CD14-positive monocyte (primary cell): ENCODE data around the gene ZNF831. TPM values are rescaled to one million over a fixed set of nuclear protein-coding genes. Genes with fewer than 3 reads are reported as not detected.

ENCODE experiments used
- DNase-seq, 3 donors: peaks; one replicate each; pipeline ENCODE4 v3.0.0-alpha.2; 2011 to 2022
- H2AFZ ChIP-seq: 2 replicates; pipeline ENCODE4 v1.6.0; 2012; ENCODE audit warnings: mild to moderate bottlenecking, low read depth, low read length, inconsistent platforms; ENCODE audit not compliant: insufficient read depth, poor library complexity, severe bottlenecking
- H3K27ac ChIP-seq, 2 donors: 1 replicate in 1 of 2; 2 replicates in 1 of 2; pipeline ENCODE4 v1.5.1; 2012 to 2013; ENCODE audit warnings: low read length in 2 of 2, control low read depth in 1 of 2, inconsistent platforms in 1 of 2, low read depth in 1 of 2, mild to moderate bottlenecking in 1 of 2
- H3K27me3 ChIP-seq, 2 donors: one replicate each; pipeline versions ENCODE4 v1.6.0 to v1.6.1; 2011 to 2013; ENCODE audit warnings: low read length in 2 of 2; ENCODE audit not compliant: control insufficient read depth in 2 of 2, insufficient read depth in 2 of 2
- H3K36me3 ChIP-seq, 2 donors: replicated peaks in 1 of 2; 1 replicate in 1 of 2; 2 replicates in 1 of 2; pipeline versions ENCODE4 v1.5.1 to v1.6.1; 2012 to 2013; ENCODE audit warnings: low read length in 2 of 2, control low read depth in 1 of 2, inconsistent platforms in 1 of 2, mild to moderate bottlenecking in 1 of 2; ENCODE audit not compliant: insufficient read depth in 2 of 2, control insufficient read depth in 1 of 2
- H3K4me1 ChIP-seq, 2 donors: 1 replicate in 1 of 2; 2 replicates in 1 of 2; pipeline versions ENCODE4 v1.5.1 to v1.6.1; 2012 to 2013; ENCODE audit warnings: low read length in 2 of 2, control low read depth in 1 of 2, inconsistent platforms in 1 of 2, mild to moderate bottlenecking in 1 of 2, moderate library complexity in 1 of 2; ENCODE audit not compliant: insufficient read depth in 2 of 2, control insufficient read depth in 1 of 2
- H3K4me2 ChIP-seq: replicated peaks from 2 replicates; pipeline ENCODE3; 2012; ENCODE audit warnings: low read length, moderate library complexity, mild to moderate bottlenecking; ENCODE audit not compliant: poor library complexity, severe bottlenecking; ENCODE audit errors: extremely low read depth
- H3K4me3 ChIP-seq, 3 experiments: fragments of 200-600 bp in 1 of 3; sonication (generic) in 1 of 3; replicated peaks in 1 of 3; 1 replicate in 2 of 3; 2 replicates in 1 of 3; pipeline ENCODE4 v1.5.1; 2011 to 2013; ENCODE audit warnings: low read length in 3 of 3, mild to moderate bottlenecking in 3 of 3, control low read depth in 2 of 3, low read depth in 2 of 3, inconsistent platforms in 1 of 3, moderate library complexity in 1 of 3
- H3K79me2 ChIP-seq: 2 replicates; pipeline ENCODE4 v1.6.0; 2012; ENCODE audit warnings: mild to moderate bottlenecking, control low read depth, inconsistent platforms, low read length, moderate library complexity; ENCODE audit not compliant: insufficient read depth
- H3K9ac ChIP-seq: 2 replicates; pipeline ENCODE4 v1.6.0; 2017; ENCODE audit warnings: low read length, mild to moderate bottlenecking; ENCODE audit not compliant: insufficient read depth, poor library complexity, severe bottlenecking
- H3K9me3 ChIP-seq, 2 donors: replicated peaks in 1 of 2; 1 replicate in 1 of 2; 2 replicates in 1 of 2; pipeline versions ENCODE4 v1.5.1 to v1.6.1; 2012 to 2013; ENCODE audit warnings: low read length in 2 of 2, control low read depth in 1 of 2; ENCODE audit not compliant: control insufficient read depth in 1 of 2, insufficient read depth in 1 of 2
- H4K20me1 ChIP-seq: 2 replicates; pipeline ENCODE4 v1.6.0; 2012; ENCODE audit warnings: mild to moderate bottlenecking, low read length, control low read depth, moderate library complexity; ENCODE audit not compliant: insufficient read depth
- H3K27ac Mint-ChIP-seq, 7 donors: one replicate each; pipeline ENCODE4 v1.8.0; 2020; ENCODE audit warnings: mild to moderate bottlenecking in 7 of 7, mixed read lengths in 7 of 7, moderate library complexity in 6 of 7, inconsistent platforms in 2 of 7
- H3K27me3 Mint-ChIP-seq, 3 donors: one replicate each; pipeline ENCODE4 v1.8.0; 2021 to 2022; ENCODE audit warnings: low read depth in 3 of 3, mild to moderate bottlenecking in 3 of 3, mixed read lengths in 3 of 3, moderate library complexity in 3 of 3, inconsistent platforms in 1 of 3
- H3K36me3 Mint-ChIP-seq, 2 donors: one replicate each; pipeline ENCODE4 v1.8.0; 2020; ENCODE audit warnings: mixed read lengths in 2 of 2, inconsistent platforms in 1 of 2, mild to moderate bottlenecking in 1 of 2
- H3K4me1 Mint-ChIP-seq: one replicate; pipeline ENCODE4 v1.8.0; 2020; ENCODE audit warnings: mild to moderate bottlenecking, mixed read lengths
- H3K4me3 Mint-ChIP-seq, 2 donors: one replicate each; pipeline ENCODE4 v1.8.0; 2020; ENCODE audit warnings: mild to moderate bottlenecking in 2 of 2, mixed read lengths in 2 of 2, moderate library complexity in 1 of 2
- H3K9me3 Mint-ChIP-seq, 7 donors: one replicate each; pipeline ENCODE4 v1.8.0; 2020 to 2022; ENCODE audit warnings: mixed read lengths in 7 of 7, mild to moderate bottlenecking in 6 of 7, moderate library complexity in 6 of 7, inconsistent platforms in 2 of 7
- WGBS: methylation state at CpG from one replicate; pipeline ENCODE4 v1.1.5; 2013; ENCODE audit warnings: missing lambda C conversion rate; ENCODE audit not compliant: insufficient coverage; 5-methylcytosine and 5-hydroxymethylcytosine counted together
- intact Hi-C, 2 donors: fragments of 100-400 bp; cut with micrococcal nuclease; formaldehyde crosslinking; loops; one replicate each; pipeline versions ENCODE4 v1.15.0 to v1.15.1; 2023
- polyA plus RNA-seq, 3 donors: library from polyadenylated mRNA; depleted of rRNA in 1 of 3; unstranded in 2 of 3; stranded (reverse) in 1 of 3; fragments of 300-500 nt in 2 of 3; fragments of >200 nt in 1 of 3; fragmentation: Illumina TruSeq in 2 of 3; gene quantifications; 1 replicate in 2 of 3; 2 replicates in 1 of 3; pipeline ENCODE4 v1.2.3, GENCODE V29; 2012 to 2021
- TF ChIP-seq, protein P1 (sequence below): fragments of 200-600 bp; IDR thresholded peaks from one replicate; pipeline ENCODE4 v1.8.0; 2022; ENCODE audit warnings: antibody characterized with exemption, mild to moderate bottlenecking

ZNF831 gene
- polyA plus RNA-seq, 3 donors, result 0.03 to 0.09 TPM; not detected in 1

DNA sequence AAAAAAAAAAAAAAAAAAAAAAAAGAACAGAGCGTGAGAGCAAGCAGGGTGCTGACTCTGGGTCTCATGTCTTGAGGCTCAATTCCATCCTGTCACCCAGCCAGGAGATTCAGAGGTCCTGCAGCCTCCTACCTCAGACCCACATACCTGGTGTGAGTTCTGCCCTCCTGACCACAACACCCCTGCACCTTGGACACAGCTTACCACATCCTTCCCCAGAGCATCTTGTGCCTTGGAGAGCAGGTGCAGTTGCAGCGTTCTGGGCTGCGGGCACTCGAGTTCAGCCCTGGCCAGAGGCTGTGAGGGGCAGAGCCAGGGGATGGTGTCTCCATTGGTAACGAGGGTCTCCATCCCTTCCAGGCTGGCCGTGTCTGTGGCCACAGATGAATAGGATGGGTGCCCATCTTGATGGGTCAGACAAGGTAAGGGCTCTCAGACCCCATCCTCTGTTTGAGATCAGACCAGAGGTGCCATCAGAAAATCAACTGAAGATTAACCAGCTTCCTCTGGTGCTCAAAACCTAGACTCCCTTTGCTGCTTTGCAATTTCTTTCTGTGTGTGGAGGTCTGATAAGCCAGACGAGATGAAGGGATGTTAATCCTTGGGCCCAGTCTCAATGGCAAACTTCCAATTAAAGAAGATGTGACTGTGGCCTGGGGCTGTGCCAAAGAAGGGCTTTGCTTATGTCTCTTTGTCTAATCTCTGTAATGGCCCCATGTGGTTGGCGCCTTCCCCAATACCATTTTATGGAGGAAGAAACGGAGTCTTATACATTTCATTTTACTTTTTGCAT, 14.7 kb upstream of the ZNF831 start:
- Histone ChIP-seq H3K4me1 (peaks cover 0 to 2% of the 10 kb centered on the region in 2 donors), H3K27ac (no peak overlapping the region), H3K9ac (no peak overlapping the region), H3K4me2 (no peak overlapping the region), H3K27me3 (peaks cover 0 to 4% of the 10 kb centered on the region in 2 donors), H4K20me1 (no peaks in the 10 kb centered on the region), H3K9me3 (no peaks in the 10 kb centered on the region), H3K36me3 (no peaks in the 10 kb centered on the region), H3K79me2 (no peaks in the 10 kb centered on the region), H2AFZ (no peak overlapping the region), H3K4me3 (no peak overlapping the region)
- Mint-ChIP-seq H3K4me1 (peaks cover 5% of the 10 kb centered on the region), H3K27ac (peak overlapping the region in 1 of 7 donors; percentile 43), H3K4me3 (no peak overlapping the region), H3K27me3 (peaks cover 11 to 37% (median 18%) of the 10 kb centered on the region in 3 donors), H3K36me3 (no peaks in the 10 kb centered on the region), H3K9me3 (peaks cover 0 to 4% (median 0%) of the 10 kb centered on the region in 7 donors)
- WGBS, result 27% methylated on average over 4 of the region's 9 CpGs
- intact Hi-C loops, result no loop called here
- TF ChIP-seq, protein P1, sequence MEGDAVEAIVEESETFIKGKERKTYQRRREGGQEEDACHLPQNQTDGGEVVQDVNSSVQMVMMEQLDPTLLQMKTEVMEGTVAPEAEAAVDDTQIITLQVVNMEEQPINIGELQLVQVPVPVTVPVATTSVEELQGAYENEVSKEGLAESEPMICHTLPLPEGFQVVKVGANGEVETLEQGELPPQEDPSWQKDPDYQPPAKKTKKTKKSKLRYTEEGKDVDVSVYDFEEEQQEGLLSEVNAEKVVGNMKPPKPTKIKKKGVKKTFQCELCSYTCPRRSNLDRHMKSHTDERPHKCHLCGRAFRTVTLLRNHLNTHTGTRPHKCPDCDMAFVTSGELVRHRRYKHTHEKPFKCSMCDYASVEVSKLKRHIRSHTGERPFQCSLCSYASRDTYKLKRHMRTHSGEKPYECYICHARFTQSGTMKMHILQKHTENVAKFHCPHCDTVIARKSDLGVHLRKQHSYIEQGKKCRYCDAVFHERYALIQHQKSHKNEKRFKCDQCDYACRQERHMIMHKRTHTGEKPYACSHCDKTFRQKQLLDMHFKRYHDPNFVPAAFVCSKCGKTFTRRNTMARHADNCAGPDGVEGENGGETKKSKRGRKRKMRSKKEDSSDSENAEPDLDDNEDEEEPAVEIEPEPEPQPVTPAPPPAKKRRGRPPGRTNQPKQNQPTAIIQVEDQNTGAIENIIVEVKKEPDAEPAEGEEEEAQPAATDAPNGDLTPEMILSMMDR, result no peak
- no peak for DNase-seq

DNA sequence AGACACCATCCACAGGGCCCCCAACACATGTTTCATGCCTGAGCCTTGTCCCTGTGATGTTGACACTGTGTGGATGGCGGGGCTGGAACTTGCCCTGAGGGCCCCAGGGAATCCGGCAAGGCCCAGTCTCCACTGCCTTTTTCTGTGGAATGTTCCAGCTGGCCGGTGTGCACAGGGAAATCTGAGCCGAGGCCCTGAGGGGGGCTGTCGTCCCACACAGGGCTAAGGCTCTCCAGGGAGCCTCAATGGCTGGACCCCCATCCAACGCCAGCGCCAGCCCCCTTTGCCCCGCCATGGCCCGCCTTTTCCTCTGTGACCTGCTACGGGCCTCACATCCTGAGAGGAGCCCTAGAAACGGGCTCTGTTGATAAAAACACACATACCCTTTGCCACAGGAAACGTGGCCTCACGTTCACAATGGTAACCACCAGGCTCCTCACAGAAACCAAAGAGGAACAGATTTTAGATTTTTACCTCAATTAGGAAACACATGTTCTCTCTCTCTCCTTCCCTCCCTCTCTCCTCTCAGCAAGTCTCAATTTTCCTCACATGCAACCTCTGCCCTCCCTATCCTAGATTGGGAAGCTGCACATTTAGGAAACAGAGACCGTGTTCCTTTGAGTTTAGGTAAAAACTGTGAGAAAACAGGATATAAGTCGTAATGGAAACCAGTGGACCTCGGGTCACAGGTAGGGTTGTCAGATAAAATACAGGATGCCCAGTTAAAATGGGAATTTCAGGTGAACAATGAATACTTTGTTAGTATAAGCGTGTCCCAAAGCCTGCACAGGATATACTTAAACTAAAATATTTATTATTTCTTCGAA, 13.7 kb upstream of the ZNF831 start:
- H3K4me3 ChIP-seq, result no peak overlapping the region
- H3K9ac ChIP-seq, result no peak overlapping the region
- WGBS, result 11% methylated on average over 15 of the region's 18 CpGs

More for the DNA sequence above, 13.7 kb upstream of the ZNF831 start:
- Histone ChIP-seq H3K36me3 (no peaks in the 10 kb centered on the region), H3K9me3 (no peaks in the 10 kb centered on the region), H3K4me1 (peaks cover 0 to 2% of the 10 kb centered on the region in 2 donors), H2AFZ (no peak overlapping the region), H3K4me2 (no peak overlapping the region), H4K20me1 (no peaks in the 10 kb centered on the region), H3K27ac (no peak overlapping the region), H3K79me2 (no peaks in the 10 kb centered on the region), H3K27me3 (peaks cover 0 to 4% of the 10 kb centered on the region in 2 donors)
- Mint-ChIP-seq H3K4me1 (peaks cover 5% of the 10 kb centered on the region), H3K27ac (no peak overlapping the region), H3K36me3 (no peaks in the 10 kb centered on the region), H3K4me3 (peak overlapping the region in 1 of 2 donors; percentile 4), H3K9me3 (peaks cover 0 to 4% (median 0%) of the 10 kb centered on the region in 7 donors), H3K27me3 (peaks cover 14 to 35% (median 15%) of the 10 kb centered on the region in 3 donors)
- DNase-seq, result no peak
- TF ChIP-seq, protein P1, result no peak
- intact Hi-C loops, result no loop called here
